Right atrium auricular region (tissue), 2 donors: ENCODE results near the gene DNAAF1. TPM values are rescaled to one million over a fixed set of nuclear protein-coding genes. Genes with fewer than 3 reads are reported as not detected.
A peak's percentile ranks its signal among the peaks of the same experiment; 100 is the strongest.

Experiments used
- DNase-seq: peaks from one replicate; pipeline ENCODE4 v3.0.0-alpha.2; 2019; ENCODE audit warnings: low spot score
- H3K27ac ChIP-seq, 2 donors: fragments of 200-600 bp; sonication (generic); 1 replicate in 1 of 2; 2 replicates in 1 of 2; pipeline ENCODE4 v1.5.1; 2016 to 2019
- H3K27me3 ChIP-seq, 2 donors: fragments of 200-600 bp; sonication (generic); one replicate each; pipeline versions ENCODE4 v1.5.1 to v1.6.0; 2017 to 2019
- H3K36me3 ChIP-seq: fragments of 200-600 bp; sonication (generic); one replicate; pipeline ENCODE4 v1.5.1; 2016
- H3K4me1 ChIP-seq, 2 donors: fragments of 200-600 bp; sonication (generic); one replicate each; pipeline versions ENCODE4 v1.5.1 to v1.6.0; 2017 to 2019
- H3K4me3 ChIP-seq, 2 donors: fragments of 200-600 bp; sonication (generic); 1 replicate in 1 of 2; 2 replicates in 1 of 2; pipeline ENCODE4 v1.5.1; 2017 to 2019; ENCODE audit warnings: mild to moderate bottlenecking in 1 of 2, moderate library complexity in 1 of 2
- H3K9me3 ChIP-seq, 2 donors: fragments of 200-600 bp; sonication (generic); one replicate each; pipeline ENCODE4 v1.5.1; 2019
- CTCF ChIP-seq, 2 donors: fragments of 200-600 bp; sonication (generic); IDR thresholded peaks; one replicate each; pipeline ENCODE4 v1.5.1; 2019; ENCODE audit warnings: antibody characterized with exemption in 2 of 2
- total RNA-seq, 2 donors: library from RNA; depleted of rRNA; stranded (reverse); fragments of >200 nt; gene quantifications; one replicate each; pipeline ENCODE4 v1.1.0, GENCODE V29; 2016

DNAAF1 gene
- total RNA-seq, 2 donors from 2014 or later: 1.8 TPM; not detected in 1

DNA sequence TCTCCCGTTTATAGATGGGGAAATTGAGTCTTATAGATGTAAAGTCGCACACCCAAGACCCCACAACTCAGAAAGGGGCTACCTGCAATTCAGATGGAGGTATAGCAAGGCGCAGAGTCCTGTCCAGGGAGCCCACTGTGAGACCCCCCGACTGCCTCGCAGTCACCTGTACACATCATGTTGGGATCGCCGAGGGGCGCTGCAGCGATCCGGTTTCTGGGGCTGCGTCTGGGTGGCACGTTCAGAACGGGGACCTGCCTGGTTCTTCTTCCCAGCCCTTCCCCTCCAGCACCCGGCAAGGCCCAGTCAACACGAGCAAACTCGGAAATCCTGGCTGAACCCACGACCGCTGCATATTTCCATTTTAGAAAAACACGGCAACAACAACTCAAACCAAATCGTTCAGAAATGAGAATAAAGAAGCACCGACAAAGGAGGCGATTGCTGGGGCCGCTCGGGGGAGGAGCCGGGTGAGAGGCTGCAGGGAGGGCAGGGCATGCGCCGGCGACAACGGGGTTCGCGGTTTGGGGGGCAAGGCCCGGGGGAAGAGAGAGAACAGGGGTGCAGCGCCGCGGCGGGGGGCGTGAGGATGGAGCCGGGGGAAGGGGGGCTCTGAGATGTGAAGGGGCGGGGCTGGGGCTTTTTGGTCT lies 774 bp upstream of the DNAAF1 start:
- H3K36me3 ChIP-seq: no peaks in the 10 kb centered on the region
- DNase-seq: no peak
- H3K4me1 ChIP-seq: peaks cover 0 to 18% of the 10 kb centered on the region in 2 donors
- H3K27ac ChIP-seq: peak overlapping the region; percentile 80 to 94
- TF ChIP-seq CTCF (IDR thresholded peaks at IDR 0.05): no peak
- no peaks in the 10 kb centered on the region for H3K9me3 ChIP-seq
- peak overlapping the region; percentile 99 for H3K4me3 ChIP-seq
- H3K27me3 ChIP-seq: no peaks in the 10 kb centered on the region

GRCh38 chr16:84150926-84151325 lies 5.8 kb downstream of the DNAAF1 start:
- H3K4me1 ChIP-seq: no peaks in the 10 kb centered on the region
- no peak for TF ChIP-seq CTCF (IDR thresholded peaks at IDR 0.05)
- DNase-seq: no peak
- no peaks in the 10 kb centered on the region for H3K36me3 ChIP-seq
- no peak overlapping the region for H3K27ac ChIP-seq
- H3K4me3 ChIP-seq: no peak overlapping the region
- no peaks in the 10 kb centered on the region for H3K9me3 ChIP-seq
- H3K27me3 ChIP-seq: no peaks in the 10 kb centered on the region

DNA sequence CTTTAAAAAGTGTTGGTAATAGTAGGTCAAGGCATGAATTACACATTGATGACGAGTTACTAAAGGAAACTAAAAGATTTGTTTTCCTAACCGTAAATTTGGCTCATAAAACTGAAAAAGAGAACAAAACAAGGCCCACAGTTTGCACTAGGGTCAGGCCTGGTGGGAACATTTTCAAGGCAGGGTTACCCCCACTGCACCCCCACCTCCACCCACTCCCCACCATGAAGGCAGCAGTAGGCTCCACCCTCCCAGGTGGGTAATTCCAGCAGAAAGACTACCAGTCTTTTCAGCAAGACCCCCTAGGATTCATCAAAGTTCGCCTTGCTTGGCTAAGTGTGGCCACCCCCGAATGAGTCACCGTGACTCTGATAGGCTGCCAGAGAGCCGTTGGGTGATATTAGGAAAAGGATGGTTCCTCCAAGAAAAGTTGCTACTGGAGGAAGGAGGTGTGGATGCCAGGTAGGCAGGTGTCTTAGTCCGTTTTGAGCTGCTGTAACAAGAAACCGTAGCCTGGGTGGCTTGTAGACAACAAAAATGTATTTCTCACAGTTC lies 8.6 kb downstream of the DNAAF1 start:
- Histone ChIP-seq H3K36me3 (no peaks in the 10 kb centered on the region), H3K4me1 (no peaks in the 10 kb centered on the region), H3K27ac (no peak overlapping the region), H3K9me3 (no peaks in the 10 kb centered on the region), H3K27me3 (no peaks in the 10 kb centered on the region), H3K4me3 (no peak overlapping the region)
- no peak for TF ChIP-seq CTCF (IDR thresholded peaks at IDR 0.05)
- no peak for DNase-seq

GRCh38 chr16:84155226-84155625 lies 10.1 kb downstream of the DNAAF1 start:
- Histone ChIP-seq H3K36me3 (no peaks in the 10 kb centered on the region), H3K27ac (no peak overlapping the region), H3K4me1 (no peaks in the 10 kb centered on the region), H3K4me3 (no peak overlapping the region), H3K27me3 (no peaks in the 10 kb centered on the region), H3K9me3 (no peaks in the 10 kb centered on the region)
- TF ChIP-seq CTCF (IDR thresholded peaks at IDR 0.05): no peak
- DNase-seq: no peak

GRCh38 chr16:84155771-84156170 lies 10.7 kb downstream of the DNAAF1 start:
- Histone ChIP-seq H3K27me3 (no peaks in the 10 kb centered on the region), H3K27ac (peak overlapping the region in 1 of 2 donors; percentile 73), H3K36me3 (no peaks in the 10 kb centered on the region), H3K4me3 (no peak overlapping the region), H3K9me3 (no peaks in the 10 kb centered on the region), H3K4me1 (no peaks in the 10 kb centered on the region)
- TF ChIP-seq CTCF (IDR thresholded peaks at IDR 0.05): no peak
- DNase-seq: no peak
